HG03060 (cell line): Measurements from ENCODE around the gene NIM1K.
"Not testable (repeated sequence)": the region's sequence is repeated elsewhere in the genome, so short reads cannot be mapped to it uniquely, and the experiment has no call there.

ENCODE experiments used
- ATAC-seq: cut with Tn5 transposase; IDR thresholded peaks from one replicate; pipeline ENCODE4 v1.9.1; 2021; ENCODE audit warnings: low read depth, moderate number of reproducible peaks; ENCODE audit not compliant: unreplicated experiment

NIM1K gene

GRCh38 chr5:43274435-43275114 is 82.5 kb downstream of the NIM1K start:
- ATAC-seq = no peak

- no peak for ATAC-seq
Observed at GRCh38 chr5:43275391-43275790, 83.4 kb downstream of the NIM1K start.

DNA sequence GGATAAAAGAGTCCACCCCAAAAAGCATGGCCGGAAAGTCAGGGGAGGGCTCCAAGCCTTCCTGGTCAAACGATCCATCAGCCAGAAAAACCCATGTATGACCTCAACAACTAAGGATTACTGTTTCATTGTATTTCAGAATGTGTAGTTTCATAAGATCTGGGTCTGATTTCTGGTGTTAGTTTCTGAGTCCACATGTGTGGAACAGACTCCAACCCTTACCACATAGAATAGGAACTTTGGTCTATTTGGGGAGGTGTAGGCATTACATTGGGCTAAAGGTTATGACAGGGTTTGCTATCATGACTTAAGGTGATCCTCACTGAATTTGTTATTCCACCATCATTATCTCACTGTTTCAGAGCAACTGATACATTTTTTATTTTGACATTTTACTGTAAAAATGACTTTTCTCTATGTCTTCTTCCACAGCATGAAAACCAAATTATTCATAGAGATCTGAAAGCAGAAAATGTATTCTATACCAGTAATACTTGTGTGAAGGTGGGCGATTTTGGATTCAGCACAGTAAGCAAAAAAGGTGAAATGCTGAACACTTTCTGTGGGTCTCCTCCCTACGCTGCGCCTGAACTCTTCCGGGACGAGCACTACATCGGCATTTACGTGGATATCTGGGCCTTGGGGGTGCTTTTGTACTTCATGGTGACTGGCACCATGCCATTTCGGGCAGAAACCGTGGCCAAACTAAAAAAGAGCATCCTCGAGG is 87.7 kb downstream of the NIM1K start:
- no peak for ATAC-seq

DNA sequence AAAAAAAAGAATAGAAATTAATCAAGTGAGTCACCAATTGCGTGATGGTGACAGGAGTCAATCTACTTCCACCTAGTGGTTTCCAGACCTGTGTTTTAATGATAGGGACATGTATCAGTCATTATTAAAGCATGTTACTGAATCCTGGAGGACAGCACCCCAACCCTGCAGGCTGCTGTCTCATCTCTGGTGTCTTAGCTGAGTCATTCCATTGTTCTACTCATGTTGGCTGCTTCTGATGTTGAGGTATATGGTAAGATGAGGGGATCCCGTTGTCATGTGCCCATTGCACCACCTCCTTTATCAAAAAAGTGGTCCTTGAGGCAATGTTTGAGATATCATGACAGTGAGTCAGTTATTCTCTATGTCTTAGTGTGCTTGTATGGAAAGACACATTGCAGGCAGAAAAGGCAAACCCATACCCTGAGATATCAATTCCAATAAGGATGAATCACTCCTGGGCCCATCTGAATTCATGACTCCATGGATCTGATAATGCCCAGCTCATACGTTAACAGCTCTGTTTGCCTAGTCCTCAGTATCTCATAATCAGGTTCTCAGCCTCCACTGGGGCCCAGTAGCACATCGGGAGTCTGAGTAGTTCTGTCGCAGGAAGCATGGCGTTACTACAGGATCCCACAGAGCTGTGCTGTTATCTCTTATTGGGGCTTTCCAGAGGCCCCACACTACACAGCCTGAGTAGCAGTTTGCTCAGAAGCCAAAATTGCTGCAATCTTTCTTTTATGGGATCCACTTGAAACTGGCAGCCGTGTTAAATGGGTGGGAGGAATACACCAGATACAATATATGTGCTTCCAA is 90.0 kb downstream of the NIM1K start:
- no peak for ATAC-seq

- ATAC-seq = no peak
Observed at GRCh38 chr5:43286623-43287022, 94.6 kb downstream of the NIM1K start.

- ATAC-seq = no peak
Observed at GRCh38 chr5:43287493-43287892, 95.5 kb downstream of the NIM1K start.

DNA sequence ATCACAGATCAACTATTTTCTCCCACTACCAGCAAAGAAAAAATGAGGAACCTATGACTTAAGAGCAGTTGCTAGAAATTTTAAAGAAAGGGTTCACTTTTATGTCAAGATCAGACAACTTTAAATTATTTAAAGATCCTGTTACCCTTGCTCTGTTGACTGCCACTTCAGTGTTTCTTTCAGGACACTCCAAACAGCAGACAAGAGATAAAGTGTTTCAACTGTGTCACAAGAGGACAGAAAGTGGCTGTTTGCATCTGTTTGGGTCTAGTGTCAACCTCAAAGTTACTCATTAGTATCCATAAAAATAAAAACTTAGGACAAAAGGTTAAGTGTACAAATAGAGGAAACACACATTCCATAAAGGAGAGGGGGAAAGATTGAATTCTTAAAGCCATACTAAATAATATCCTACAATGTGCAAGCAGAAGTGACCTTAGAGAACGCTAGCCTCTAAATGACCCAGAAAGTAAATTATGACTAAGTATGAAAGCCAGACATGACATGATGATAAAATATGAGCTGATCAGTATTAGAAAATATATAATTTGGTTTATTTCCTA is 96.3 kb downstream of the NIM1K start:
- ATAC-seq = no peak

DNA sequence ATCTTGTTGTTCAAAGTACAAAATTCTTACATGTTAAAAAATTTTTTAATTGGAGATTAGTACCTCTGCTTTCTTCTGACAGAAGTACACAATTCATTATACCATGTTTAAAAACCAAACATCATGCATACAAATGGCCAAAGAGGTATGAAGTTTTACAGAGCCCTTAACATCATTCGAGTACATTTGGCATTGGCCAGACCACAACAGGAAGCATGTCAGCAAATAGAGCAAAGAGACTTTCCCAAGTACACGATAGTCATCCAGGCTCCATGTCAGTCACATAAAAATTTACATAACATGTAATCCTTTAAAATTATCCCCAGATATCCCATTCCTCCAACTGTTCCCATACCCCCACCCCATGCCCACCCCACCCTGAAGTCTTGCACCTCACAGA is 98.7 kb downstream of the NIM1K start:
- no peak for ATAC-seq

DNA sequence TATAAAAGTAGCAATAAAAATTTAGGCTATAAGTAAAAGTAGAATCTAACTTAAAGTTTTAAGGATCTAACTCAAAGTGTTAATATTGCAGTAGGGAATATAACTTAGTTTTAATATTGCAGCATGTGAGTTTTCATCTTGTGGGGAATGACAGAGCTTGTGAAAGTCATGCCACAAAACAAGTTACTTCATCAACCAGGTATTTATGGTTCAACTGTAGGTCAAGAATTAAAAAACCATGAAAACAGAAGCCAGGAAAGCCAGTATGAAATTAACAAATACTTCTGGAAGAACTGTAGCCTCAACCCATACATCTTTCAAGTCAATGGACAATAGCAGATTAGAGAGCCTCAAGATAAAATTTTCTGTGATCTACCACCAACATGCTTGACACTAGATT is 102.2 kb downstream of the NIM1K start:
- no peak for ATAC-seq

DNA sequence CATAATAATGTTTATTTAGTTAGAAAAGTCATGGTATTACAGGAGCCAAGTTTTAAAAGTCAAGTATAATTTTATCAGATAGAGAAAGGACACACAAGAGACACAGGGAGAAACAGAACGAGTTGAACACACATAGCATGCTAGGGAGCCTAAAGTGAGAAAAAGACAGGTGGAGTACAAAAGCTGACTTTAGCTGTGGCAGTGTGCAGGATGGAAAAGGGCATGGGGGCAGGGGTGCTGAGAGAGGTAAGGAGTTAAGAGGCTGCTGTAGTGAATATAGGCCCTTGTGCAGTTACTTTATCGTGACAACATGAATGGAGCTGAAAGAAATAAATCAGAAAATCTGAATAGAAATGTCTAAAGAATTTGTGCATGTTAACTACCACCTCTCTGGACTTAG is 103.2 kb downstream of the NIM1K start:
- no peak for ATAC-seq

- ATAC-seq = no peak
Observed at GRCh38 chr5:43296835-43297234, 104.8 kb downstream of the NIM1K start.

DNA sequence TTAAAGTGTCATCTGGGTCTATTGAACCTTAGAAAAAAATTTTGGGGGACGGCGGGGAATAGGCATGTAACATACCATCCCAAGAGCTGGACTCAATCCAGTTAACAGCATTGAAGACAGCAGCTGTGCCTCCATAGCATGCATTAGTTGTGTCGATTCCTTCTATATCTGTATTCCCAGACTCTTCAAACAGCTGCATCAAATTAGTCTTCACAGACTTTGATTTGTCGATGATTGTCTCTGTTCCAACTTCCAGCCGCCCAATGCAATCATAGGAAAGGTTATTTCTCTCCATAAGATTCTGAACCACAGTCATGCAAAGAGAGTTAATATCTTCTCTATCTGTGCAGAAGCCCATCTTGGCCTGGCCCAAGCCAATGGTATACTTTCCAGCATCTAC is 106.4 kb downstream of the NIM1K start:
- ATAC-seq = no peak

DNA sequence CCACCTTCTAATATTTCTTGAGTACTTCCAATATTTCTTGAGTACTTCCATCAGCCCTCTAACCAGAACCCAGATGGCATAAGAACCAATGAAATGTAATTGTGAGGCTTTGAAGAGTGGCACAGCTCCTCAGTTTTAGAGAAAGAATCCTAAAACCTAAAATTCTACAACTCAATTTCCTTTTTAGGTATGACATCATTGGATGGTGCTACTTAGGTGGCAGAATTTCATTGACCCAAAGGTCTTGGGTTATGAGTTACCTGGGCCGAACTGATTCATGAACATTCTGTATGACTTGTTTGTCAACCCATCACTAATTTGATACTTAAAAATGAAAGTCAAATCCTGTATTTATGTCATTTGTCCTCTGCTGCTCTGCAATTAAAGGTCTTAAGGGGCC is 108.1 kb downstream of the NIM1K start:
- no peak for ATAC-seq

- ATAC-seq = no peak
Observed at GRCh38 chr5:43301653-43302091, 109.6 kb downstream of the NIM1K start.

DNA sequence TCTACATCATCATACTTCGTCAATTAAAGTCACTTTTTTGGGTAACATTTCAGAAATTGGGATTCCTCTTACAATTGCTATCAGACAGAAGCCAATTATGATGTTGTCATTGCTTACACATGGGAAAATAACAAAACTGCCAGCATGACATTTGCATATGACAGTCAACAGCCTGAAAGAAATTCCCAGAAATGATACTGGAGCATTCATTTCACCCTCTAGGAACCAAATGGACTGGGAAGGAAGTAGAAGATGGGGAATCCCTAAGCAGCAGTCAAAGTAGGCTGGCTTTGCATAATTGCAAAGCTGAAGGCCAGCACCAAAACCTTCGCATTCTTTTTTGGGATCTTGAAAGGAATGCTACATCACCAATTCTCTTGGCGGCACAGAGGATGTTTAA is 110.5 kb downstream of the NIM1K start:
- no peak for ATAC-seq

DNA sequence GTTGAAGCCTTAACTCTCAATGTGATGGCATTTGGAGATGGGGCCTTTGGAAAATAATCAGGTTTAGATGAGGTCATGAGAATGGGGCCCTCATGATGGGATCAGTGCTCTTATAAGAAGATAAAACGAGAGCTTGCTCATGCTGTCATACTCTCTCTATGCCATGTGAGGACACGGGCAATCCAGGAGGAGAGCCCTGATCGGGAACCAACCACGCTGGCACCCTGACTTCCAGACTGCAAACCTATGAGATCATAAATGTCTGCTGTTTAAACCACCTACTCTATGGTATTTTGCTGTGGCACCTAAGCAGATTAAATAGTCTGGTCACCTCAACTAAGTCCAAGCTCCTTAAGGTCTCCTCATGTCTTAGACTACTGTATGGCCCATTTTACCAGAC is 111.2 kb downstream of the NIM1K start:
- ATAC-seq = no peak

DNA sequence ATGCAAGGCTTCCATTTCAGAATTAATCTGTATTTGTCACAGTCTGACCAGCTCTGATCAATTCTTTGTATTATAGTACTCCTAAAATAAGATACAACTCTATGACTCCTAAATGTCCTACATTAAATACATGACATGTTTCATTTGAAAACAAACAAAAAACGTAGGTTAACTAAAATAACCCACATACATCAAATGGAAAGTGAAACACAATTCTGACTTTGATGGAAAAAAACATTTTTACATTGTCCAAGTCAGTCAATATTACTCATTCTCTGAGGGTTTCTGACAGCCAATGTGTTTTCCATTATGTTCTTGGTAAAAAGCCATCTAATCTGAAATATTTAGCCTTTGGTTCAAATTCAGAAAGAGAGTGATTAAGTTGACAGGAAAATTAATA is 112.5 kb downstream of the NIM1K start:
- no peak for ATAC-seq

- no peak for ATAC-seq
Observed at GRCh38 chr5:43305948-43306565, 114.0 kb downstream of the NIM1K start.

DNA sequence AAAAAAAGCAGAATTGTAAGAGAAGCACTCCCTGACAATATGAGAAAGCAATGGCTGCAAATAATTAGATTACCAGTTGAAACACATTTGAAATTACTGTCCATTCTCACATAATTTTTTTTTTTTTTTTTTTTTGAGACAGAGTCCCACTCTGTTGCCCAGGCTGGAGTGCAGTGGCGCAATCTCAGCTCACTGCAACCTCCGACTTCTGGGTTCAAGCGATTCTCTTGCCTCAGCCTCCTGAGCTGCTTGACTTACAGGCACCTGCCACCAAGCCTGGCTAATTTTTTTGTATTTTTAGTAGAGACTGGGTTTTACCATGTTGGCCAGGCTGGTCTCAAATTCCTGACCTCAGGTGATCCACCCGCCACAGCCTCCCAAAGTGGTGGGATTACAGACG is 114.9 kb downstream of the NIM1K start:
- ATAC-seq = not testable (repeated sequence)

DNA sequence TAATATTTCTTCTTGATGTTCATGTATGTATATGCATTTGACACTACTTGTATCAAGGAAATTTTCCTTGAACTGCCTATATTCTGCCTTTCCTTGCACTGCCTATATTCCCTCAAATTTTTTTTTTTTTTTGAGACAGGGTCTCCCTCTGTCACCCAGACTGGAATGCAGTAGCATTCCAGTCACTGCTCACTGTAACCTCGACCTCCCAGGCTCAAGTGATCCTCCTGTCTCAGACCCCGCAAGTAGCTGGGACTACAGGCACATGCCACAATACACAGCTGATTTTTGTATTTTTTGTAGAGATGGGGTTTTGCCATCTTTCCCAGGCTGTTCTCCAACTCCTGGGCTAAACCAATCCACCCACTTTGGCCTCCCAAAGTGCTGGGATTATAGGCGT is 117.1 kb downstream of the NIM1K start:
- no peak for ATAC-seq

DNA sequence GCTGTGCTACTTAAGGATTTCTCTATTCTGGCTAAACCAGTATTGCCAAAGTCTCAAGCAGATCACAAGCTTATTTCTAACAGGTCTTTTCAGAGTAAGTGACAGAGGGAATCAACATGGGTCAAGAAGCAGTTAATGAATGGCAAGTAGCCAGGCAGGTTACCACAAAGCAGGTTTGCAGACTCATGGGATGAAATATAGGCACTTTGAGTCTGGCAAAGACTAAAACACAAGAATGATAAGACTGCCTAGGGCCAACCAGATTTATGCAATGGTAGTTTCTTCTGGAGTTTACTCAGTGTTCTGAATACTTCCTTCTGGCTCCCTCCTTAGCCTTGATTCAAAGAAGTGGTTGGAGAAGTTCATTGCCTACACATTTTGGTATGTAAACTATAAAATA is 117.6 kb downstream of the NIM1K start:
- no peak for ATAC-seq
